Suprapubic skin (tissue), 4 donors: ENCODE data around the gene MCC. TPM values are rescaled to one million over a fixed set of nuclear protein-coding genes. Genes with fewer than 3 reads are reported as not detected.

Experiments
- DNase-seq, 2 donors: peaks; one replicate each; pipeline ENCODE4 v3.0.0-alpha.2; 2019; ENCODE audit warnings: low spot score in 2 of 2
- H3K27ac ChIP-seq: fragments of 200-600 bp; sonication (generic); one replicate; pipeline ENCODE4 v1.5.1; 2019
- H3K27me3 ChIP-seq: fragments of 200-600 bp; sonication (generic); one replicate; pipeline ENCODE4 v1.5.1; 2019
- H3K36me3 ChIP-seq: fragments of 200-600 bp; sonication (generic); one replicate; pipeline ENCODE4 v1.5.1; 2019
- H3K4me1 ChIP-seq: fragments of 200-600 bp; sonication (generic); one replicate; pipeline ENCODE4 v1.5.1; 2019
- H3K4me3 ChIP-seq: fragments of 200-600 bp; sonication (generic); one replicate; pipeline ENCODE4 v1.5.1; 2019; ENCODE audit warnings: mild to moderate bottlenecking
- H3K9me3 ChIP-seq: fragments of 200-600 bp; sonication (generic); one replicate; pipeline ENCODE4 v1.5.1; 2019
- CTCF ChIP-seq, 2 donors: fragments of 200-600 bp in 1 of 2; fragments of 450-650 bp in 1 of 2; sonication (generic) in 1 of 2; IDR thresholded peaks; one replicate each; pipeline ENCODE4 v1.5.1; 2016 to 2019; ENCODE audit warnings: antibody characterized with exemption in 2 of 2, mild to moderate bottlenecking in 1 of 2, moderate library complexity in 1 of 2
- EP300 ChIP-seq: sonication (generic); formaldehyde crosslinking; IDR thresholded peaks from one replicate; pipeline ENCODE4 v1.6.1; 2017; ENCODE audit warnings: antibody characterized with exemption
- POLR2A ChIP-seq, 2 donors: fragments of 450-650 bp; IDR thresholded peaks; one replicate each; pipeline ENCODE4 v1.6.1; 2017; ENCODE audit warnings: antibody characterized with exemption in 2 of 2, mild to moderate bottlenecking in 2 of 2, moderate library complexity in 2 of 2
- POLR2AphosphoS5 ChIP-seq, 3 donors: sonication (generic); formaldehyde crosslinking; IDR thresholded peaks; one replicate each; pipeline ENCODE4 v1.6.1; 2017; ENCODE audit warnings: antibody characterized with exemption in 3 of 3
- WGBS: methylation state at CpG from one replicate; pipeline ENCODE4 v1.1.5; 2018; 5-methylcytosine and 5-hydroxymethylcytosine counted together
- total RNA-seq, 4 donors: library from RNA; depleted of rRNA; stranded (reverse); fragments of >200 nt; gene quantifications; one replicate each; pipeline ENCODE4 v1.1.0, GENCODE V29; 2016

MCC gene
- total RNA-seq, 4 donors from 2014 or later: 67.7 to 105 (median 86.6) TPM

DNA sequence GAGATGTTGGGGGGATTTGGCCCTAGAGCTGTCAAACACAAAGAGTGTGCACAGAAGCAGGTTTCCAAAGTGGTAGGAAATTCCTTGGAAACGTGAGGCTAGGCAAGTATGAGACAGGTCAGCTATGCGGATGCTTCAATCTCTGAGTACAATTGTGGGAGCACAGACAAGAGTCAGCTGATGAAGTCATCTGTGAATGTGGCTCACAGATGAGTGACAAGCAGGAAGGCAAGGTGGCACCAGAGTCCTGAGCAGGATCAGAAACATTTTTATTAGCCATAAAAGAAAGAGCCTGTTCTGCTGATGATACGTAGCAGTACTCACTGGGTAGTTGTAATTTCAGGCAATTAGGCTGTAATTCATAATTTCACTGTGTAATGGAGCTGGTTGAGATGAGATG, 394.7 kb downstream of the MCC start:
- no peak for DNase-seq
- Histone ChIP-seq H3K36me3 (peaks cover 12% of the 10 kb centered on the region), H3K4me1 (peaks cover 18% of the 10 kb centered on the region), H3K4me3 (no peak overlapping the region), H3K9me3 (no peaks in the 10 kb centered on the region), H3K27ac (no peak overlapping the region), H3K27me3 (no peaks in the 10 kb centered on the region)
- WGBS: 82% methylated on average over 3 of the region's 3 CpGs
- TF ChIP-seq CTCF (IDR thresholded peaks at IDR 0.05): no peak
- no peak for TF ChIP-seq POLR2AphosphoS5 (IDR thresholded peaks at IDR 0.05)
- TF ChIP-seq EP300: no peak
- no peak for TF ChIP-seq POLR2A (IDR thresholded peaks at IDR 0.05)

GRCh38 chr5:113092683-113093082, 395.6 kb downstream of the MCC start:
- Histone ChIP-seq H3K9me3 (no peaks in the 10 kb centered on the region), H3K27ac (no peak overlapping the region), H3K36me3 (peaks cover 6% of the 10 kb centered on the region), H3K4me3 (no peak overlapping the region), H3K4me1 (peaks cover 18% of the 10 kb centered on the region), H3K27me3 (no peaks in the 10 kb centered on the region)
- WGBS: 49% methylated on average over 4 of the region's 4 CpGs
- no peak for DNase-seq
- TF ChIP-seq CTCF (IDR thresholded peaks at IDR 0.05) (no peak), EP300 (no peak), POLR2A (IDR thresholded peaks at IDR 0.05) (no peak), POLR2AphosphoS5 (IDR thresholded peaks at IDR 0.05) (no peak)

GRCh38 chr5:113091622-113092021, 396.6 kb downstream of the MCC start:
- no peak overlapping the region for H3K27ac ChIP-seq
- no peaks in the 10 kb centered on the region for H3K27me3 ChIP-seq
- DNase-seq: no peak
- no peak overlapping the region for H3K4me3 ChIP-seq
- TF ChIP-seq CTCF (IDR thresholded peaks at IDR 0.05) (no peak), POLR2A (IDR thresholded peaks at IDR 0.05) (no peak), POLR2AphosphoS5 (IDR thresholded peaks at IDR 0.05) (no peak), EP300 (no peak)
- peaks cover 18% of the 10 kb centered on the region for H3K4me1 ChIP-seq
- 93% methylated on average over 3 of the region's 3 CpGs for WGBS
- H3K9me3 ChIP-seq: no peaks in the 10 kb centered on the region
- peaks cover 4% of the 10 kb centered on the region for H3K36me3 ChIP-seq

GRCh38 chr5:113090336-113091106, 397.7 kb downstream of the MCC start:
- TF ChIP-seq POLR2AphosphoS5 (IDR thresholded peaks at IDR 0.05) (no peak), CTCF (IDR thresholded peaks at IDR 0.05) (no peak), EP300 (no peak), POLR2A (IDR thresholded peaks at IDR 0.05) (no peak)
- peaks cover 18% of the 10 kb centered on the region for H3K4me1 ChIP-seq
- H3K27ac ChIP-seq: no peak overlapping the region
- no peak overlapping the region for H3K4me3 ChIP-seq
- no peaks in the 10 kb centered on the region for H3K27me3 ChIP-seq
- no peak for DNase-seq
- H3K9me3 ChIP-seq: no peaks in the 10 kb centered on the region
- 41% methylated on average over 11 of the region's 11 CpGs for WGBS
- H3K36me3 ChIP-seq: no peaks in the 10 kb centered on the region

DNA sequence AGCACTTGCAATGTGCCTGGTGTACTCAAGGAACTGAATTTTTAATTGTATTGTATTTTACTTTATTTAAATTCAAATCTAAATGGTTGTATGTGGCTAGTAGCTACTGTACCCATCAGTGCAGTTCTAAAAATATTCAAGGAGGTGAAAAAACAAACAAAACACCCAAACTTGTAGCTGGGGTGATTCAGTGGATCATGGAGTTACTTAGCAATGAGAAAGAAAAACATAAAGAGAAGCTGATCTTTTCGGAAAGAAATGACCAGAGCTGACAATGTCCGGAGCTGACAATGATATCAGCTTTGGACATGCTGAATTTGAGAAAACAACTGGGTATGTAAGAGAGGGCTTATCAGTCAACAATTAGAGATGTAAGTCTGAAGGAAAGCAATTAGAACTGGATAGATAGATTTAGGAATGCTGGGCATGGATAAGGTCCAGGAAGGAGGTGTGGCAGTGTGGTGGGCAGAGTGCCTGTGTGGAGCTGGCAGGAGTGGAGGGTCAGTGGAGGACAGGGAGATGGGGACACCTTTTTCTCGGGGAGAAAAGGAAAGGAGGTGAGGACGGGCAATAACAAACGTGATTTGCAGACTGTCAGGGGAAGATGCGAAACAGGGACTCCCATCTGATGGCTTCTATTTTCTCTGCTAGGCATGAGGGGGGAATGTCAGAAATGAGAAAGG, 398.5 kb downstream of the MCC start:
- no peaks in the 10 kb centered on the region for H3K27me3 ChIP-seq
- no peak overlapping the region for H3K4me3 ChIP-seq
- H3K9me3 ChIP-seq: no peaks in the 10 kb centered on the region
- no peak for TF ChIP-seq EP300
- TF ChIP-seq CTCF (IDR thresholded peaks at IDR 0.05): no peak
- no peak for TF ChIP-seq POLR2AphosphoS5 (IDR thresholded peaks at IDR 0.05)
- no peak for TF ChIP-seq POLR2A (IDR thresholded peaks at IDR 0.05)
- 79% methylated on average over 6 of the region's 6 CpGs for WGBS
- peaks cover 18% of the 10 kb centered on the region for H3K4me1 ChIP-seq
- DNase-seq: no peak
- H3K36me3 ChIP-seq: peaks cover 4% of the 10 kb centered on the region
- H3K27ac ChIP-seq: no peak overlapping the region
